Left ventricle myocardium inferior (tissue), 1 donor: ENCODE data around the gene CAV1. TPM values are rescaled to one million over a fixed set of nuclear protein-coding genes. Genes with fewer than 3 reads are reported as not detected.

ENCODE experiments used
- DNase-seq: peaks from one replicate; pipeline ENCODE4 v3.0.0-alpha.2; 2020
- H3K27ac ChIP-seq: fragments of 200-600 bp; replicated peaks from 2 replicates; pipeline ENCODE4 v1.8.0; 2021
- H3K27me3 ChIP-seq: fragments of 200-600 bp; 2 replicates; pipeline ENCODE4 v1.8.0; 2021; ENCODE audit warnings: low read depth
- H3K36me3 ChIP-seq: fragments of 200-600 bp; 2 replicates; pipeline ENCODE4 v1.8.0; 2021
- H3K4me1 ChIP-seq: fragments of 200-600 bp; 2 replicates; pipeline ENCODE4 v1.8.0; 2021
- H3K4me3 ChIP-seq: fragments of 200-600 bp; 2 replicates; pipeline ENCODE4 v1.8.0; 2021; ENCODE audit warnings: mild to moderate bottlenecking, moderate library complexity
- H3K9me3 ChIP-seq: fragments of 200-600 bp; replicated peaks from 2 replicates; pipeline ENCODE4 v1.8.0; 2021
- intact Hi-C: fragments of 100-400 bp; cut with micrococcal nuclease; formaldehyde crosslinking; loops from one replicate; pipeline ENCODE4 v1.11.0; 2022
- total RNA-seq: library from RNA; stranded (reverse); fragmentation: NEBNext Ultra II Directional; extraction: Animal tissue kit (Norgen Biotek cat#: 25700); gene quantifications from one replicate; pipeline ENCODE4 v1.2.1, GENCODE V29; 2021
- TF ChIP-seq, protein P1 (sequence below): fragments of 200-600 bp; IDR thresholded peaks from 2 replicates; pipeline ENCODE4 v1.8.0; 2021; ENCODE audit warnings: antibody characterized with exemption, mild to moderate bottlenecking, borderline replicate concordance
- donor health status: DM: no; HTN: yes; CAD: no; lungs with severe emphysema.

The CAV1 gene
- total RNA-seq, 1 donor from 2014 or later, result 266 TPM

GRCh38 chr7:116565981-116566380, 41.1 kb downstream of the CAV1 start:
- Histone ChIP-seq H3K4me3 (no peak overlapping the region), H3K9me3 (no peaks in the 10 kb centered on the region), H3K27ac (no peak overlapping the region), H3K27me3 (no peaks in the 10 kb centered on the region), H3K4me1 (peaks cover 19% of the 10 kb centered on the region), H3K36me3 (no peaks in the 10 kb centered on the region)
- intact Hi-C loops, result no loop called here
- TF ChIP-seq, protein P1, sequence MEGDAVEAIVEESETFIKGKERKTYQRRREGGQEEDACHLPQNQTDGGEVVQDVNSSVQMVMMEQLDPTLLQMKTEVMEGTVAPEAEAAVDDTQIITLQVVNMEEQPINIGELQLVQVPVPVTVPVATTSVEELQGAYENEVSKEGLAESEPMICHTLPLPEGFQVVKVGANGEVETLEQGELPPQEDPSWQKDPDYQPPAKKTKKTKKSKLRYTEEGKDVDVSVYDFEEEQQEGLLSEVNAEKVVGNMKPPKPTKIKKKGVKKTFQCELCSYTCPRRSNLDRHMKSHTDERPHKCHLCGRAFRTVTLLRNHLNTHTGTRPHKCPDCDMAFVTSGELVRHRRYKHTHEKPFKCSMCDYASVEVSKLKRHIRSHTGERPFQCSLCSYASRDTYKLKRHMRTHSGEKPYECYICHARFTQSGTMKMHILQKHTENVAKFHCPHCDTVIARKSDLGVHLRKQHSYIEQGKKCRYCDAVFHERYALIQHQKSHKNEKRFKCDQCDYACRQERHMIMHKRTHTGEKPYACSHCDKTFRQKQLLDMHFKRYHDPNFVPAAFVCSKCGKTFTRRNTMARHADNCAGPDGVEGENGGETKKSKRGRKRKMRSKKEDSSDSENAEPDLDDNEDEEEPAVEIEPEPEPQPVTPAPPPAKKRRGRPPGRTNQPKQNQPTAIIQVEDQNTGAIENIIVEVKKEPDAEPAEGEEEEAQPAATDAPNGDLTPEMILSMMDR, result no peak
- DNase-seq, result no peak

DNA sequence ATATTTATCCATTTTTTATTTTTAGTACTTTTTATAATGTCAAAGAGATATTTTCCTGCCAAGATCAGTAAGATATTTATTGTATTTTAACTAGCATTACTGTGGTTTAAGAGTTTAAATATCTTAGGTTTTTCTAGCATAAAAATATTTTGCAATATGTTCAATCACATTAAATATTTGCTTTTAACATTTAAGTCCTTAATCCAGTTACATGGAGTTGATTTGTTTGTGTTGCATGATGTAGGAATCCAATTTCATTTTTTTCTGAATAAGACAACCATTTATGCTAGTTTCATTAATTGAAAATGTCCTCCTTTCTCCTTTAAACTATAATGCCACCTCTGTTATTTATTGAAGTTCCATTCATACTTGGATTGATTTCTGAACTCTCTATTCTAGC, 41.8 kb downstream of the CAV1 start:
- Histone ChIP-seq H3K4me3 (no peak overlapping the region), H3K4me1 (peaks cover 21% of the 10 kb centered on the region), H3K27ac (no peak overlapping the region), H3K36me3 (no peaks in the 10 kb centered on the region), H3K27me3 (no peaks in the 10 kb centered on the region), H3K9me3 (no peaks in the 10 kb centered on the region)
- TF ChIP-seq, protein P1, result no peak
- intact Hi-C loops, result no loop called here
- no peak for DNase-seq

- Histone ChIP-seq H3K27me3 (no peaks in the 10 kb centered on the region), H3K9me3 (no peaks in the 10 kb centered on the region), H3K36me3 (no peaks in the 10 kb centered on the region), H3K4me1 (peaks cover 36% of the 10 kb centered on the region), H3K4me3 (no peak overlapping the region), H3K27ac (no peak overlapping the region)
- no peak for DNase-seq
- TF ChIP-seq, protein P1, result no peak
- intact Hi-C loops, result no loop called here
These were observed 44.9 kb downstream of the CAV1 start for GRCh38 chr7:116569737-116570136.

- DNase-seq, result no peak
- Histone ChIP-seq H3K27me3 (no peaks in the 10 kb centered on the region), H3K27ac (no peak overlapping the region), H3K4me3 (no peak overlapping the region), H3K9me3 (no peaks in the 10 kb centered on the region), H3K4me1 (peaks cover 42% of the 10 kb centered on the region), H3K36me3 (no peaks in the 10 kb centered on the region)
- TF ChIP-seq, protein P1, result no peak
- intact Hi-C loops, result no loop called here
These were observed 45.5 kb downstream of the CAV1 start for GRCh38 chr7:116570306-116570705.

DNA sequence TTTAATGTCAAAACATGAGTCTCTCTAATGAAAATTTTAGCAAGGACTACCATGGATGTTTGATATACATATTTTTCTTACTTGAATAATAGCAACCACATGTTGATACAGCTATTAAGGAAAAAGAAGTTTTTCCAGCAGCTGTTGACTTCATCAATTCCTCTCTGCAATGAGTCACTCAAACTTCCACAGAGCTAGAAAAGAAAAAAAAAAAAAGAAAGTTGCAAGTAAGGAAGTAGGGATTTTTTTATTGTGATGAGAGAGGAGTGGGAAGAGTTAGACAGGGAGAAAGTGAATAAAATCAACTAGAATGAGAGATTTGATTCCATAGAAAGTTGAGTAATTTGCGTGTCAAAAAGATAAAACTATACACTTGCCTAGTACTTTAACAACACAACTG, 46.2 kb downstream of the CAV1 start:
- no peak overlapping the region for H3K4me3 ChIP-seq
- intact Hi-C loops, result no loop called here
- peaks cover 49% of the 10 kb centered on the region for H3K4me1 ChIP-seq
- H3K27ac ChIP-seq, result peak overlapping the region; percentile 29
- no peaks in the 10 kb centered on the region for H3K9me3 ChIP-seq
- no peak for DNase-seq
- TF ChIP-seq, protein P1, result no peak
- no peaks in the 10 kb centered on the region for H3K36me3 ChIP-seq
- H3K27me3 ChIP-seq, result no peaks in the 10 kb centered on the region

GRCh38 chr7:116571552-116571951, 46.7 kb downstream of the CAV1 start:
- intact Hi-C loops, result no loop called here
- Histone ChIP-seq H3K27ac (peak overlapping the region; percentile 29), H3K4me3 (no peak overlapping the region), H3K27me3 (no peaks in the 10 kb centered on the region), H3K9me3 (no peaks in the 10 kb centered on the region), H3K36me3 (no peaks in the 10 kb centered on the region), H3K4me1 (peaks cover 54% of the 10 kb centered on the region)
- TF ChIP-seq, protein P1, result no peak
- DNase-seq, result no peak
